Measurements from ENCODE around the gene ABCG5.

ABCG5 gene

DNA sequence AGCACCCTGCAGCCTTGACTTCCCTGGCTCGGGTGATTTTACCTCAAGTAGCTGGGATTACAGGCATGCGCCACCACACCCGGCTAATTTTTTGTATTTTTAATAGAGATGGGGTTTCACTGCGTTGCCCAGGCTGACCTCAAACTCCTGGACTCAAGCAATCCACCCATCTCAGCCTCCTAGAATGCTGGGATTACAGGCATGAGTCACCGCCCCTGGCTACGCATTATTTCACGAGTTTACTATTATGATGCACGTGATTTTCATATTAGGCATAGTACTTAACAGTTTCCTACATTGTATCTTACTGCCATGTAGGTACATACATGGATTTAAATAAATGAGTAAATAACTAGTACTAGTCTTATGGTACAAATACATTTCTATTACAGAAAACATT is 60.4 kb downstream of the ABCG5 start:
- DNase-seq (ENCODE audit: low read depth) = no peak
- TF ChIP-seq, protein P1, sequence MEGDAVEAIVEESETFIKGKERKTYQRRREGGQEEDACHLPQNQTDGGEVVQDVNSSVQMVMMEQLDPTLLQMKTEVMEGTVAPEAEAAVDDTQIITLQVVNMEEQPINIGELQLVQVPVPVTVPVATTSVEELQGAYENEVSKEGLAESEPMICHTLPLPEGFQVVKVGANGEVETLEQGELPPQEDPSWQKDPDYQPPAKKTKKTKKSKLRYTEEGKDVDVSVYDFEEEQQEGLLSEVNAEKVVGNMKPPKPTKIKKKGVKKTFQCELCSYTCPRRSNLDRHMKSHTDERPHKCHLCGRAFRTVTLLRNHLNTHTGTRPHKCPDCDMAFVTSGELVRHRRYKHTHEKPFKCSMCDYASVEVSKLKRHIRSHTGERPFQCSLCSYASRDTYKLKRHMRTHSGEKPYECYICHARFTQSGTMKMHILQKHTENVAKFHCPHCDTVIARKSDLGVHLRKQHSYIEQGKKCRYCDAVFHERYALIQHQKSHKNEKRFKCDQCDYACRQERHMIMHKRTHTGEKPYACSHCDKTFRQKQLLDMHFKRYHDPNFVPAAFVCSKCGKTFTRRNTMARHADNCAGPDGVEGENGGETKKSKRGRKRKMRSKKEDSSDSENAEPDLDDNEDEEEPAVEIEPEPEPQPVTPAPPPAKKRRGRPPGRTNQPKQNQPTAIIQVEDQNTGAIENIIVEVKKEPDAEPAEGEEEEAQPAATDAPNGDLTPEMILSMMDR (conservative IDR thresholded peaks at IDR 0.05; ENCODE audit: low read length) = no peak
- no peak overlapping the region for H3K4me3 ChIP-seq (ENCODE audit: low read length)

DNA sequence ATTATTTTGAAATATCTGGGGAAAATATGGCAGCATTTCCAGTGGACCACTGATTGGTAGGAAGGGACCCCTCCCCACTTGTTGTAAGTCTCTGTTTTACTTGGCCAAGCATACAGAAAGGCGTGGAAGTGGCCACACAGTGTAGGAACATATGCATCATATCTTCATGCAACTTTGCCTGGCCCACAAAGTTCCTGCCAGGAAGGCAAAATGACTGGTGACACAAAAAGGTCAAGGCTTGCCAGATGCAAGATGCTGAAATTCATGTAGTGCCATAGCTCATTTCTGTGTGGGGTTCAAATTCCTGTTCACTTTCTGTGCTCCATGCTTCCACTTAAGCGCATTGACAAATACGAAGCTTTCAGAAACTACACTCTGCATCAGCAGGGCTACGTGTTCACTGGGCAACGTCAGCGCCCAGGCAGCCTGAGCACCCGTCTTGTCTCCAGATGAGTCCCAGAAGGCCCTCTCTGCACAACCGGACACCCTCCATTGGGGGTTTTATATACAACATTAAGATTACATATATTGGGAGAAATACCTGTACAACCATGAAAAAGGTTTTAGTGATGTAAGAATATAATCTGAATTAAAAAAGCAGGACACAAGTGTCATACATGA is 61.2 kb downstream of the ABCG5 start:
- H3K4me3 ChIP-seq (ENCODE audit: low read length) = no peak overlapping the region
- DNase-seq (ENCODE audit: low read depth) = no peak
- TF ChIP-seq, protein P1 (conservative IDR thresholded peaks at IDR 0.05; ENCODE audit: low read length) = no peak

DNA sequence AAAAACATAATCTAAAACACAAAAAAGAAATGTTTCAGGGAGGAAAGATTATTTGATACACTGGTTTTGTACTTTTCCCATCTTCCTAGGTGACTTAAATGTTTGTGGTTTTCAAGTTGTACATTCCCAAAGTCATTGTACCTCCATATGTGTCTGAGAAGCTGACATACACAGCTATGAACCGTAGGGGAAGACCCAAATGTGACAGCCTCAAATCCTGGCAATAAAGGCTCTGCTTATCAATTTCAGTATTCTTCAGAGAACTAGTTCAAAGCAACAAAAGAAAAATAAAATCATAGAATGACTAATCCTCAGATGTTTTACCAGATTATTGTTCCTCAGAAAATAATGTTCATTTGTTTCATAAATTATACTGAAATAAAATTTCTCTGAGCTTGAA is 62.3 kb downstream of the ABCG5 start:
- H3K4me3 ChIP-seq (ENCODE audit: low read length) = no peak overlapping the region
- no peak for DNase-seq (ENCODE audit: low read depth)
- TF ChIP-seq, protein P1 (conservative IDR thresholded peaks at IDR 0.05; ENCODE audit: low read length) = no peak

DNA sequence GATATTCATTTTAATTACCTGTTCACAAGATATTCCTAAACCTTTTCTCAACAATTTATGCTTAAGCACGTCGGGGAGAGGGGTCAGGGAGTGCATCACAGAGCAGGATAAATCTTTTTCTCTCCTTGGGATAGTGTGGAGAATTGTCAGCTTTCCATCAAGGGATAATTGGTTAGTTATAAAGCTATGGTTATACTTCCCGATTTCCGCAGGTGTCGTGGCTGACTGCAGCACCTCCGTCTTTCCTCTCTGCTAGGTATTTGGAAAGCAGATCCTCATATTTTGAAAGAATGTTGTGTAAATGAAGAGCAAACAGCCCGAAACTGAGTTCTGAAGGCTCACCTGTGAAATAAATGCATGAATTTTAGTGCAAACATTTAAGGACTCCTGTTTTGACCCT is 64.0 kb downstream of the ABCG5 start:
- no peak for DNase-seq (ENCODE audit: low read depth)
- TF ChIP-seq, protein P1 (conservative IDR thresholded peaks at IDR 0.05; ENCODE audit: low read length) = no peak
- H3K4me3 ChIP-seq (ENCODE audit: low read length) = peak overlapping the region; percentile 96

DNA sequence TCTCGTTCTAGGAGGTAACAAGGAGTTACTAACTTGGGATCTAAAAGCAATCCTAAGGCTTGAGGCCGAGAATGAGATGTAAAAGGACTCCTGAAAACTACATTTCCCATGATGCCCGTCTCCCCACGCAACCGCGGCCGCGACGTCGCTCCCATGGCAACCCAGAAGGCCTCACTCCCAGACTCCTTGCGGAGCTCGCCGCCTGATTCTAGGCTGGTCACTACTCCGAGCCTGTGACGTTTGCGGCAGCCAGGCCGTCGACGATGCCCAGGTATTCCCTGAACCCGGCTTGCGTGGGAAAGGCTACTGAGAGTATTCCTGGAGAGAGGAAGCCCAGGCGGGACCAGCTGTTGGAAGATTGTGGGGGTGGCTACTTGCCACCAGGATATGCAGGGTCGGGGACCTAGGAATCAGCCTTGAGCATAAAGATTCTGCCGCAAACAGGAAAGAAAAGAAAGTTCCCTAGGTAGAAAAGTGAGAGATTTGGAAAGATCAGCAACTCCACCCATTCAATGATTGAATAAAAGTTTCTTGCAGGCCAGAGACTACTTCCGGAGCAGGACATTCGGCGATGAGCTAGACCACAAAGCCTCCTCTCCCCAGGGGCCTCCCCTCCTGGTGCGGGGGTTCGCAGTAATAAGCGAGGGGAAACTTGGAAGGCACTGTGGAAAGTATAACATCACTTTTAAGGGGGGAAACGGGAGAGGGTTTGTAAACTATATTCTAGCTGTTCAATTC is 64.6 kb downstream of the ABCG5 start, which contains the start of gene DYNC2LI1:
TSS of gene DYNC2LI1 (plus strand) at position 164 of the 738 bp plus-strand sequence. CDS start at position 264, 100 bp downstream.
- TF ChIP-seq, protein P1 (conservative IDR thresholded peaks at IDR 0.05; ENCODE audit: low read length) = no peak
- peak within 1 kb of the TSS; percentile 96 for H3K4me3 ChIP-seq (ENCODE audit: low read length)
- DNase-seq (ENCODE audit: low read depth) = peak; percentile 89

DNA sequence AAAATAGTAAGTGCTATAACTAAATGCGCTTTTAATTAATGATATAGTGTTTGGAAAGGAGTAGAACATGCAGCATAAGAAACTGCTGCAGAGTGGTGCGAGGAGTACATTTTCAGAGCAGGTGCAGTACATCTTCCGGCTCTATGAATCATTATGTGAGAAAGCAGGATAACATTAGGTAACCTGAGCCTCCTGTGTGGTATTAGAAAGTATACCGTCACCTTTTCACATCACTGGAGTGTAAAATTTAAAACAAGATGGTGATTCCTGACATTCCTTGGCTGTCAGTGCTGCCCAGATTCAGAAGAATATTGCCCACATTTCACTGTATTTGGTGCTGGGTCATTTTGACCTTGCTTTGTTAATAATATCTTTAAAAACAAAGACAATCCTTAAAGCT is 72.6 kb downstream of the ABCG5 start:
- DNase-seq (ENCODE audit: low read depth) = no peak
- TF ChIP-seq, protein P1 (conservative IDR thresholded peaks at IDR 0.05; ENCODE audit: low read length) = no peak
- no peak overlapping the region for H3K4me3 ChIP-seq (ENCODE audit: low read length)
